Stimulated activated CD8-positive, alpha-beta memory T cell treated with anti-CD3 and anti-CD28 coated beads, Interleukin-15, amount 100 ng/mL, for 48 hours (primary cell): ENCODE measurements around the gene LDHD.
A peak's percentile ranks its signal among the peaks of the same experiment; 100 is the strongest.
"Not testable (repeated sequence)": the region's sequence is repeated elsewhere in the genome, so short reads cannot be mapped to it uniquely, and the experiment has no call there.

Source experiments
- DNase-seq, 2 donors: peaks; one replicate each; pipeline ENCODE4 v3.0.0-alpha.2; 2020; ENCODE audit warnings: low read depth in 2 of 2

The LDHD gene

DNA sequence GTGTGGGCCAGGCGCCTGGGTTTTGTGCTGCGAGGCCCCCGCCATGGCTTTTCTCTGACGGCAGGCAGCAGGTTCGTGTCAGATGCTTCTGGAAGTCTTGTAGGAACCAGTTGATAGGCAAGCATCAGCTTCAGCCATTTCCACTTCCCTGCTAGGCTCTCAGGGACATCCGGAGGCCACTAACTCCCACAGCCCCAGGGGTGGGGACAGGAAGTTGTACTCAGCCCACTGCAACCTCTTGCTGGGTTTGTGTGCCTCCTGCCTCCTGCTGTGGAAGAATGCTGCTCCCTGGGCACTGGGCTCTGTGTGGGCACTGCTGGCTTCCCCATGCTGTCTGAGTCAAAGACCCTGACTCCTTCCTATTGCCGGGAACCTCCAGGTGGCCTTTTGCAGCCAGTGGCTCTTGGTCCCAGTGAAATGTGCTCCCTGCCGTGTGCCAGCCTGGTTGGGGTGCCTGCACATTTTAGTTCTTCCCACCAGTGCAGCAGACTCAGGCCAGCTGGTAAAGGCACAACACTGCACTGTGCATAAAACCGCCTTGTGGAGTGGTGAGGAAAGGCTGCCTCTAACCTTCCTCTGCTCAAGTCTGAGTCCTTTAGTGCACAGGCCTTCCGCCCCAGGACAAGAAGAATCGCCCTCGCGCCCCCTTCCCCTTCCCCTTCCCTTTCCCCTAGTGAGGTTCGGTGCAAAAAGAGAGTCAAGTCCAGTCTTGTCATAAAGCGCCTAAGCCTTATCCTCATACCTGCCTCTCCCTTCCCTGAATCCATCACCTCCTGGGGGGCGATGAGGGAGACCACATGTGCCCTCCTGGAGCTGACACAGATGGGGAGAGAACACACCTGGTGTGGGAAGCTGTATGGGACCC lies 16.6 kb downstream of the LDHD start:
- peak in 1 of 2 donors; percentile 37 for DNase-seq

DNA sequence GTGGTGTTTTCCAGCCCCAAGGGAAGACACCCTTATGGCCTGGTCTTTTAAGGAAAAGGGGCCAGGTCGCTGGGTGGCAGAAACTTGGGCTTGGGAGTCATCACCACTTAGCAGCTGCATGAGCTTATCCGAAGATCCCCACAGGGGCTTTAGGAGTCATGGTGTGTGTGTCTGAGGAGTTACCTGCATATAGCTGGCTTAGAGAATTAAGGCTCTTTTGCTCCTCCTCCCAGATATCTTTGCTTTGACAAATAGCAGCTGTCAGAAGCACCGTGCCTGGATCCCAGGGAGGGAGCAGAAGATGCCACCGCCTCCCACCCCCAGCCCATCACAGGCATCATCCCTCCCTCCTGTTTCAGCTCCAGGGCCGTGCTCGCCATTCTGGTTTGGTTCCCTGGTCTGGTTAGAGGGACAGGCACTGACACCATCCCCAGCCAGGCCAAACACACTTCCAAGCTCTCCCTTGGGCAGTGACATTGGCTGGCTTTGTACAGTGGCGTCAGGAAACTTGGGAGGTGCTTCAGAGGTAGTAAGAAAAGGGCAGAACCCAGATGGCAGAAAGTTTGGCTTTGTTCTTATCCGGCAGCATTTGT lies 17.4 kb downstream of the LDHD start:
- no peak for DNase-seq

DNA sequence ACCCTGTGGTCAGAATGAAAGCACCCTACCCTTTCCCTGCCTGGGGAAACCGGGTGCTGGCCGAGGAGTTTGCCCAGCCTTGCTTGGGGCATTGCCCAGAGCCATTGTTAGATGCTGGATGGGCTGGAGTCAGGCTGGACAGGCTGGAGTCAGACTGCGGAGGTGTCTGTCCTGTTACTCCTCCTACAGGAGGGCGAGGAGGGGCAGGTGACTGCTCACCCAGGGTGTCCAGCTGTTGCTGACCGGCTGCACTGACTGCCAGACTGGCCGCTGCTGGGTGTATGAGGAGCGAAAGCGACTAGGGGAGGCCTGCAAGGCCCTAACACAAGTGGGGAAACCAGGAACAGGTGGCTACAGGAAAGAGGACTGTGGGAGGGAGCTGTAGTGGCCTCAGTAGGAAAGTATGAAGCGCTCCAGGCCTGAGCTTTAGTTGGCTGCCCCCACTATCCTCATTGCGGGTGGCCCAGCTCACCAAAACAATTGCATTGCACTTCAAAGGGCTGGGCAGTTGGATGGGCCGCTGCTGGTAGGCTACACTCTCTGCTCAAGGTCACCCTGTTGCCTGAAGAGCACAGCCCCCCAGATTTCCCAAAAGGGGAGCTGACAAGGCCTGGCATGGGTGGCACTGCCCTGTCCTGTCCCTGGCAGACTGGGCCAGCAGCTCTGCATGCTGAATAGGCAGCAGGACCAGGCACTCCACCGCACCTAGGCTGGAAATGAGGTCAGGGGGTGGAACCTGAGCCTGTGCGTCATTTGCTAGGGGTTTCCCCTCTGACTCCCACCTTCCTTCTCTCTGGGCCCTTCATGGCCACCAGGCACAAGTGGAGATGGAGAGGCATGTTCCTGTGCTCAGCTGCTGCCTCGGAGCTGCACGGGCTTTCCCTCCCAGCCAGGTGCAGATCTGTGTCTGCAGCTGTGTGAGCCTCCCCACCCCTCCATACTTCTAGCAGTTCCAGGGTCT lies 18.4 kb downstream of the LDHD start:
- peak; percentile 72 to 75 for DNase-seq

DNA sequence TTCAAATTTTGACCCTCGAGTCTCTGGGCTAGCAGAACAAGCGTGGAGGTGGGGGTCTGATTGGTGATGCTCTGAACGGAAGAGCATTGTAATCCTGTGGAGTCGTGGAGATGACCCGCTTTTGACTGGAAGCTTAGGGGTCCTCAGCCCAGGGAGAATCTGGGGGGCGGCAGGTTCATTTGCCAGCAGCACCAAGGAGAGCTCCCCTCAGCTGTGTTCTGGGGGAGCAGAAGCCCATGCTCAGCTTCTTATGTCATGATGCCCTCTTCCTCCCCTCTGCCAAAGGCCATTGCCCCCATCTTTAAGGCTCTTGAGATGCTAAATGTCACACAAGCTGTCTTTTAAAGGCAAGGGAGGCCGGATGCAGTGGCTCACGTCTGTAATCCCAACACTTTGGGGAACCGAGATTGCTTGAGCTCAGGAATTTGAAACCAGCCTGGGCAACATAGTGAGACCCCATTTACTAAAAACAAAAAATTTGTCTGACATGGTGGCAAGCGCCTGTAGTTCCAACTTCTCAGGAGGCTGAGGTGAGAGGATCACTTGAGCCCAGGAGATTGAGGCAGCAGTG lies 19.3 kb downstream of the LDHD start:
- no peak for DNase-seq

- no peak for DNase-seq
These were observed 19.9 kb downstream of the LDHD start for GRCh38 chr16:75096656-75097055.

GRCh38 chr16:75095204-75095621 lies 21.4 kb downstream of the LDHD start:
- no peak for DNase-seq

DNA sequence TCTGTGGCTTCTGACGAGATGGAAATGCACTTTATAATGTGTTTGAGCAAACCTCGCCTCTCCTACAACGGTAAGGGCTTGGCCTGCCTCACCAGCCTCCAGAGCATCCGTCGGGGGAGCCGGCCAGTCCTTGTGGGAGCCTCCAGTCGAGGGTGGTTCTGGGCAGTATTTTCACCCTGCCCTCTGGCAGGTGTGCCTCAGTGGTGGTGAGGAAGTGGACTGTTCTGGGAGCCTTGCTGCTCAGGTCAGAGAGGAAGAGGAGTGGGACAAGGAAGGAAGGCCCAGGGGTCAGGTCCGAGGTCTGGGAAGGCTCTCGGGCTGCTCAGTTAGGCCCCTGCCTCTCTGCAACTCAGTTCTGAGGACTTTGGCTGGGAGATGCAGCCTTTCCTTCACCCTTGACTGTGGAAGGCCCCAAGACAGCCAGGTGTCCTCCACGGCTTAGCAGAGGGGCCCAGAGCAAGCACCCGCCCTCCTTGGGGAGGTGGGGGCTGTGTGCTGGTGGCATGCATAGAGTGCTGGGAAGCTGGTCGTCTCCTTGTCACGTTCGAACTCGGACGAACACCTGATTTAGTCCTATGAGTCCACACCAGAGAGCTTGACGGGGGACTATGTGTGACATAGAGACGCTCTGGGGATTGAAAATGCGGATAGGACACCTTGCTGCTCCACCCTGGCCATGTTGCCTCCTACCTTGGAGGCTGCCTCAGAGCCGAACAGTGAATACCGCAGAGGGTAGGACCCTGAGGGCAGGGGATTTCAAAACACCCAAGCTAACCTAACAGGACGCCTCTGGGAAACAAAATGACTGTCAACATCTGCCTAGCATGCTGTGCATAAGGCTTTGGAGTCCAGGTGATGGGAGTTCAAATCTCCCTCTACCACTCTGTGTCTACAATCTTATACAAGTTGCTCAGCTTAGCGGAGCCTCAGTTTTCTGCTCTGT lies 22.7 kb downstream of the LDHD start:
- no peak for DNase-seq

- DNase-seq = no peak
These were observed 23.8 kb downstream of the LDHD start for GRCh38 chr16:75092777-75093176.

DNA sequence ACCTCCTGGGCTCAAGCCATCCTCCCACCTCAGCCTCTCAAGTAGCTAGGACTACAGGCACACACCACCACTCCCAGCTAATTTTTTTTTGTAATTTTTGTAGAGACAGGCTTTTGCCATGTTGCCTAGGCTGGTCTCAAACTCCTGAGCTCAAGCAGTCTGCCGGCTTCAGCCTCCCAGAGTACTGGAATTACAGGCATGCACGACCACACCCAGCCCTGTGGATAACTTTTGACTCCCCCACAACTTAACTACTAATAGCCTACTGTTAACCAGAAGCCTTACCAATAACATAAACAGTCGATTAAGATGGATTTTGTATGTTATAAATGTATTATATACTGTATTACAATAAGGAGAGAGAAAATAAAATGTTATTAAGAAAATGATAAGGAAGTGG lies 25.0 kb downstream of the LDHD start:
- DNase-seq = not testable (repeated sequence)

DNA sequence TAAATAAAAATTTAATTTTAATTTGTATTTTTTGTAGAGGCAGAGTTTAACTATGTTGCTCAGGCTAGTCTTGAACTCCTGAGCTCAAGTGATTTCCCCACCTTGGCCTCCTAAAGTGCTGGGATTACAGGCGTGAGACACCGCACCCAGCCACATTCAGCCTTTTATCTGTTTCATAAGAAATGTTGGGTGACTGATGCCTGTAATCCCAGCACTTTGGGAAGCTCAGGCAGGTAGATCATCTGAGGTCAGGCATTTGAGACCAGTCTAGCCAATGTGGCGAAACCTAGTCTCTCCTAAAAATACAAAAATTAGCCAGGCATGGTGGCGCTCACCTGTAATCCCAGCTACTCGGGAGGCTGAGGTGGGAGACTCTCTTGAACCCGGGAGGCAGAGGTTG lies 25.7 kb downstream of the LDHD start:
- DNase-seq = not testable (repeated sequence)

DNA sequence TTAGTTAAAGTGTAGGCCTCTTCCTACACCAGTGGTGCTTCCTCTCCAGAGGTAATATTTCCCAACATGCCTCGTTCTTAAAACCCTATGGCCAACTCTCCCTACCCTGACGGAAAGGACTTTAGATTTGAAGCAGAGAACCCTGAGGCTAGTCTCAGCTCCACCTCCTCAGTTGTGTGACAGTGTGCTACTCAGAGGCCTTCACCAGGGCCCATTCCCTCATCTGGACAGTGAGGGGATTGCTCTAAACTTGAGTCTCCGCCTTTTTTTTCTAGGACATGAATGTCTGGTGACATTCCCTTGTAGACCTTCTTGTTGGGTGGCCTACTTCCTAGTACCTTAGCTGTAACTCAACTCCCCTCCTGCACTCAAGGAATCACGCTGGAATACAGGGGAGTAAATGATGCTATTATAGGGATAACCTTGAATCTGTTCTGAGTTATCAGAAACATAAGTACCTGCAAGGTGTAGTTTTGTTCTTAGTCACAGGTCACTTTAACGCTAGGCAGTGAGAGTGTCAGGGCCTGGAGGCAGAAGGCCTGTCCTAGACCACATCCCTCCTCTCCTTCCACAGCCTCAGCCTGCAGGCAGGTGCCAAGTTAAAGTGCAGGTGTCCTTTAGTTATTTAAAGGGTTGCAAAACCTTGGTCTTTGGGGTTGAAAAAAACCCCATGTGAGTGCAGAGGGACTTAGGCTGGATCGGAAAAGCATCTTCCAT lies 26.9 kb downstream of the LDHD start:
- no peak for DNase-seq

- DNase-seq = no peak
These were observed 27.6 kb downstream of the LDHD start for GRCh38 chr16:75088934-75089333.

DNA sequence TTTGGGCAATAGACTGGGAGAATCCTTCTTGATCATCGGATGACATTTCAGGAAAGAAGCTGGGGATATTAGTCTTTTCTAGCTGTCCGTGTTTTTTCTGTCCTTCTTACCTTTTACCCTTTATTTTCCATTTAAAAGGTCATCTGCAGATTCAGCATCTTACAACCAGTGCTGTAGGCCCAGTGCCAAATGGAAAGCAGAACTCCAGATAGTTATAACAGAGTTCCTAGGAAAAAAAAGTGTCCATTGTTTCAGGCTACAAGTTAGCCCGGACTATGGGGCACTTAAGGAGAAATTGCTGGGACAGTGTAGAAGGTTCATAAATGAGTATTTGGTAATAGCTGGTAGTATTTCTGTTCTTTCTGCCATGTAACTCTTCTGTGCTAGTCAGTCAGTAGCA lies 28.4 kb downstream of the LDHD start:
- DNase-seq = no peak

- DNase-seq = no peak
These were observed 29.1 kb downstream of the LDHD start for GRCh38 chr16:75087375-75087979.

DNA sequence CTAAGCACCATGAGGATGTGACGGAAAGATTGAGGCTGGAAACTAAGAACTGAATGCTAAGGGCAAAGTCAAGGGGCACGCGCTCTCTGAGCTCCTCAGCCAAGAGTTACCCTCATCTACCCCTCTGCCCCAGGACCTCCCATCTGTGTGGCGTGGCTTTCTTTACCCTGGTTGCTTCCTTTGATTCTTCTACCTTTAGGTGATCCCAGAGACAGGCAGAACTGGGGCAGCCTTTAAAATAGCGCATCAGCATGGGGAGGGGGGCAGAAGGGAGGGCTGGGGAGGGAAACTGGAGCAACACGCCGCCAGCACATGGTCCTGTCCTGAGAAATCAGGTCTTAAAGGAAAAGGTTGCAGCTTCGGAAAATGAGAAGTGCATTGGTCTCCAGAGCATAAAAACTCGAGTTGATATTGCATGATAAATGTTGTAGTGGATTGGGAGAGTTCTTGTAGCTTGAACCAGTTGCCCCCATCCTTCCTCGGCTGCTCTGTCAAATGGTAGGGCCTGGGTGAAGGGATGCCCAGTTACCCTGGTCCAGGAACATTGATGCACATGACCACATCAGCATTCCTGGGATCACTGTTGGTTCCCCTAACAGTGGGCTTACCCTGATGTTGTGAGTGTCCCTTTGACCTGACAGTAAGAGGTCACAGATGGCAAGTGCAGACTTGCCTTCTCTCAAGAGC lies 29.7 kb downstream of the LDHD start:
- DNase-seq = no peak

- no peak for DNase-seq
These were observed 30.3 kb downstream of the LDHD start for GRCh38 chr16:75086281-75086680.

DNA sequence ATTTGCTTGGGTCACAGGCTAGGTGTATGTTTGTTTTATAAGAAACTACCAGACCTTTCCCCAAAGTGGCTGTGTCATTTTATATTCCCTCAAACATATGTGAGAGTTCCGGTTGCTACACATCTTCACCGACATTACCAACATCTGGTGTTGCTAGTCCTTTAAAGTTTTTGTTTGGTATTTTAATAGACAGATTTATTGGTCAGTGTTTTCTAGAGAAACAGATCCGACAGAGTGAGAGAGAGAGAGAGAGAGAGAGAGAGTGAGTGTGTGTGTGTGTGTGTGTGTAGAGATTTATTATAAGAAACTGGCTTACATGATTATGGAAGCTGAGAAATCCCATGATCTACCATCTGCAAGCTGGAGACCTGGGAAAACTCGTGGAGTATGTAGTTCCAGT lies 31.0 kb downstream of the LDHD start:
- DNase-seq = no peak

GRCh38 chr16:75083813-75084212 lies 32.8 kb downstream of the LDHD start:
- no peak for DNase-seq
